ENCODE data around the gene GSTA1. TPM values are rescaled to one million over a fixed set of nuclear protein-coding genes. Genes with fewer than 3 reads are reported as not detected.
"Not testable (repeated sequence)": the region's sequence is repeated elsewhere in the genome, so short reads cannot be mapped to it uniquely, and the experiment has no call there.

GSTA1 gene
- total RNA-seq, 1 donor from 2014 or later: not detected

GRCh38 chr6:52763322-52763916, 40.2 kb downstream of the GSTA1 start, which contains the start of gene GSTA2:
Gene GSTA2, minus strand, starts transcription at chr6:52763475. Its CDS starts 5,528 bp downstream, at chr6:52757947.
- not testable (repeated sequence) for DNase-seq (ENCODE audit: low read depth); H3K4me3 ChIP-seq (ENCODE audit: low read depth, low read length)
- TF ChIP-seq CTCF (conservative IDR thresholded peaks at IDR 0.05; ENCODE audit: low read depth, low read length): peak; percentile 38

- DNase-seq (ENCODE audit: low read depth); H3K4me3 ChIP-seq (ENCODE audit: low read depth, low read length): not testable (repeated sequence)
Observed at GRCh38 chr6:52761673-52762491, 41.7 kb downstream of the GSTA1 start.

GRCh38 chr6:52760105-52760765, 43.4 kb downstream of the GSTA1 start:
- H3K4me3 ChIP-seq (ENCODE audit: low read depth, low read length): no peak overlapping the region
- no peak for TF ChIP-seq CTCF (conservative IDR thresholded peaks at IDR 0.05; ENCODE audit: low read depth, low read length)
- DNase-seq (ENCODE audit: low read depth): no peak

DNA sequence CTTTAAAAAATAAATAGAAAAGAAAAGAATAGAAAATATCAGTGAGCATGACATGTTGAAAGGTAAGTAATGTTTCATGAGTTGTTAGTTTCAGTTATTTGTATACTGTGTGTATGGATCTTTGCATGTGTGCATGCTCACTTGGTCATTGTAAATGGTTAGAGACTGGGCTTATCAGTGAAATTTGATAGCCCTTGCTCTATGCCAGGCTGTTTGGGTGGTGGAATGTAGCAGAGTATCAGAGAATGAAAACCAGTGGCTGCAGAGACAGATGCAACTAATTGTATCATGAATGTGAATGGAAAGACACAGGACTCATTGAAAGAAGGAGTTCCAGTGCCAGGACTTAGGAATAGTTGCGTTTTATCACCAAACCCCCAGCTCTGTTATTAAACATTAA, 44.5 kb downstream of the GSTA1 start:
- TF ChIP-seq CTCF (conservative IDR thresholded peaks at IDR 0.05; ENCODE audit: low read depth, low read length): no peak
- DNase-seq (ENCODE audit: low read depth): no peak
- no peak overlapping the region for H3K4me3 ChIP-seq (ENCODE audit: low read depth, low read length)

- H3K4me3 ChIP-seq (ENCODE audit: low read depth, low read length): not testable (repeated sequence)
- DNase-seq (ENCODE audit: low read depth): peak; percentile 38
Observed at GRCh38 chr6:52757651-52758338, 45.8 kb downstream of the GSTA1 start.

DNA sequence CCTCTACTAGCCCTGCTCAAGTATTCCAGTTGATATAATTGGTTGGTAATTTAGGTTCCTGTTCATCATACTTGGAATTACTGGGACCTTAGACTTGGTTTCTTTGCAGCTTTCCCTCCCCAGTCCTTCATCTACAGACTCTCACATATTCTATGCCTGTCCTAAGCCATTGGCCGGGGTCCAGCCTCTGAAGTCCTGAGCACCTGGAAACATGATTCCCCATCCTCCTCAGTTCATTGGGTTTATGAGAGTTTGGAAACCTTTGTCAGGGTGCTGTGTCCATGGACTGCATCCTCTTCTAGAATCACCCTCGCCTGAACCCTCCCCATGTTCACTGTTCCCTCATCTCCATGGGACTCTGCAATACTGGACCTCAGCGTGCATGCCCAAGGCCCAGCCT, 49.2 kb downstream of the GSTA1 start:
- DNase-seq (ENCODE audit: low read depth): no peak
- H3K4me3 ChIP-seq (ENCODE audit: low read depth, low read length): no peak overlapping the region
- TF ChIP-seq CTCF (conservative IDR thresholded peaks at IDR 0.05; ENCODE audit: low read depth, low read length): no peak

GRCh38 chr6:52753137-52753536, 50.5 kb downstream of the GSTA1 start:
- not testable (repeated sequence) for DNase-seq (ENCODE audit: low read depth); H3K4me3 ChIP-seq (ENCODE audit: low read depth, low read length)

GRCh38 chr6:52752310-52752709, 51.3 kb downstream of the GSTA1 start:
- H3K4me3 ChIP-seq (ENCODE audit: low read depth, low read length): no peak overlapping the region
- DNase-seq (ENCODE audit: low read depth): no peak
- no peak for TF ChIP-seq CTCF (conservative IDR thresholded peaks at IDR 0.05; ENCODE audit: low read depth, low read length)

All from epithelial cell of proximal tubule (primary cell).